Panc1 (cell line): ENCODE measurements around the gene KCNN2. TPM values are rescaled to one million over a fixed set of nuclear protein-coding genes. Genes with fewer than 3 reads are reported as not detected.

Experiments
- ATAC-seq: fragments of 200-7000 bp; cut with Tn5 transposase; 2 replicates; pipeline ENCODE4 v1.9.1; 2020; ENCODE audit warnings: mild to moderate bottlenecking, moderate library complexity
- Bru-seq: library from RNA; stranded (reverse); fragments of 400-500 nt; gene quantifications from one replicate; lab custom pipeline; 2021; lab: Mats Ljungman, UMichigan
- BruChase-seq, 2 experiments: library from RNA; stranded (reverse); fragments of 400-500 nt; gene quantifications; one replicate each; lab custom pipeline; 2021; lab: Mats Ljungman, UMichigan
- BruUV-seq: library from RNA; stranded (reverse); fragments of 400-500 nt; replicated peaks from 2 replicates; lab custom pipeline; 2021; lab: Mats Ljungman, UMichigan
- CTCF ChIA-PET: fragments of 300-600 bp; sonication (Branson Sonifier 250); formaldehyde crosslinking; loops from one replicate; lab custom pipeline; 2022; ENCODE audit warnings: antibody characterized with exemption; lab: Charles Lee
- POLR2A ChIA-PET: fragments of 300-600 bp; sonication (Branson Sonifier 250); formaldehyde crosslinking; loops from one replicate; lab custom pipeline; 2022; ENCODE audit warnings: antibody characterized with exemption; lab: Charles Lee
- DNase-seq: peaks from one replicate; pipeline ENCODE4 v3.0.0-alpha.2; 2010; ENCODE audit warnings: low read depth, low spot score
- H3K27ac ChIP-seq: 2 replicates; pipeline ENCODE4 v1.5.1; 2011; ENCODE audit warnings: mild to moderate bottlenecking, low read length, inconsistent platforms
- H3K27me3 ChIP-seq: fragments of 200-500 bp; sonication (Bioruptor generic); 2 replicates; pipeline ENCODE4 v1.6.0; 2014; ENCODE audit warnings: low read length, inconsistent platforms; ENCODE audit not compliant: control insufficient read depth, insufficient read depth
- H3K36me3 ChIP-seq: fragments of 200-500 bp; sonication (Bioruptor generic); 2 replicates; pipeline ENCODE4 v1.5.1; 2014; ENCODE audit warnings: inconsistent platforms, mild to moderate bottlenecking, low read length, moderate library complexity; ENCODE audit not compliant: control insufficient read depth, insufficient read depth
- H3K4me1 ChIP-seq: 2 replicates; pipeline ENCODE4 v1.5.1; 2011; ENCODE audit warnings: inconsistent platforms, mild to moderate bottlenecking, low read length, moderate library complexity; ENCODE audit not compliant: control insufficient read depth, insufficient read depth
- H3K4me3 ChIP-seq, 2 experiments: 2 replicates each; pipeline ENCODE4 v1.5.1; 2011 to 2012; ENCODE audit warnings: low read depth in 2 of 2, low read length in 2 of 2, mild to moderate bottlenecking in 2 of 2, inconsistent platforms in 1 of 2, moderate library complexity in 1 of 2
- H3K9me3 ChIP-seq: fragments of 200-500 bp; sonication (Bioruptor generic); 2 replicates; pipeline ENCODE4 v1.5.1; 2014; ENCODE audit warnings: low read depth, mild to moderate bottlenecking, inconsistent platforms, low read length, moderate library complexity; ENCODE audit not compliant: control insufficient read depth, insufficient read depth
- CTCF ChIP-seq: fragments of 450-650 bp; IDR thresholded peaks from 2 replicates; pipeline ENCODE4 v1.5.1; 2017; ENCODE audit warnings: mild to moderate bottlenecking
- POLR2AphosphoS5 ChIP-seq: IDR thresholded peaks from 2 replicates; pipeline ENCODE4 v1.6.1; 2012; ENCODE audit warnings: mild to moderate bottlenecking, low read depth, low read length, moderate library complexity
- REST ChIP-seq, 2 experiments: IDR thresholded peaks; 2 replicates each; pipeline ENCODE4 v1.6.1; 2011 to 2012; ENCODE audit warnings: low read depth in 2 of 2, control low read depth in 1 of 2, low read length in 1 of 2, mild to moderate bottlenecking in 1 of 2, moderate library complexity in 1 of 2; ENCODE audit not compliant: insufficient read depth in 1 of 2
- SIN3A ChIP-seq: IDR thresholded peaks from 2 replicates; pipeline ENCODE4 v1.6.1; 2012; ENCODE audit warnings: low read depth, mild to moderate bottlenecking, low read length, moderate library complexity, borderline replicate concordance; ENCODE audit not compliant: insufficient read depth
- TCF7L2 ChIP-seq: IDR thresholded peaks from 2 replicates; pipeline ENCODE4 v1.6.1; 2011; ENCODE audit warnings: mild to moderate bottlenecking, low read depth, low read length, inconsistent platforms
- in situ Hi-C: cut with HindIII; loops from 2 replicates; pipeline ENCODE4 v1.10.0; 2016; ENCODE audit warnings: low sequenced_read_pairs, low pct_unique_long_range_greater_than_20kb
- intact Hi-C: fragments of 100-400 bp; cut with micrococcal nuclease; formaldehyde crosslinking; loops from one replicate; pipeline ENCODE4 v1.10.0; 2022; ENCODE audit not compliant: unreplicated experiment
- long read RNA-seq: library from polyadenylated mRNA; unstranded; transcript quantifications from one replicate; pipeline ENCODE4 v2.0.0, GENCODE V29; 2021; ENCODE audit not compliant: unreplicated experiment
- polyA plus RNA-seq: library from polyadenylated mRNA; unstranded; fragments of >200 nt; gene quantifications from one replicate; pipeline ENCODE4 v1.2.1, GENCODE V29; 2012; ENCODE audit warnings: missing spikeins; ENCODE audit not compliant: insufficient read length
- total RNA-seq: library from RNA; stranded (reverse); gene quantifications from one replicate; pipeline ENCODE4 v1.2.1, GENCODE V29; 2021; ENCODE audit not compliant: unreplicated experiment

Gene KCNN2
- total RNA-seq (not detected), Bru-seq, nascent RNA (percentile 3 among the genes with signal in this experiment), BruChase-seq, experiment 1, labeled RNA remaining after a 2-hour chase (percentile 3 among the genes with signal in this experiment), BruChase-seq, experiment 2, labeled RNA remaining after a 6-hour chase (percentile 3 among the genes with signal in this experiment)
- polyA plus RNA-seq: not detected
- long read RNA-seq: 0 reads

DNA sequence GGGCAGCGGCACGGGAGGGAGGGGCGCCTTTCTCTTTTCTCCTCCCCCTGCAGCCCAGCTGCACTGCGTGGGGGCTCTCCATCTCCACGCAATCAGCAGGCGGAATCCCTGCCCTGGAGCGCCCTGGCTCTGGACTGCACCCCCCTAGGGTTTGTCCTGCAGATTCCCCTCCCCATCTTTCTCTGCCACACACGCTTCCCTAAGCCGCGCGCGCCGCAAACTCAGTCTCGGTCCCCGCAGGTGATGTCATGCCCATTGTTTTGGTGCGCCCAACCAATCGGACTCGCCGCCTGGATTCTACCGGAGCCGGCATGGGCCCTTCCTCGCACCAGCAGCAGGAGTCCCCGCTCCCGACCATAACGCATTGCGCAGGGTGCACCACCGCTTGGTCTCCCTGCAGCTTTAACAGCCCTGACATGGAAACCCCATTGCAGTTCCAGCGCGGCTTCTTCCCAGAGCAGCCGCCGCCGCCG is at the start of gene KCNN2:
TSS of gene KCNN2 (plus strand) at position 347 of the 473 bp plus-strand sequence. CDS start at position 417, 70 bp downstream.
- no peaks in the 10 kb centered on the region for H3K36me3 ChIP-seq
- peaks cover 15% of the 10 kb centered on the region for H3K27me3 ChIP-seq
- peak within 1 kb of the TSS; percentile 37 to 46 for H3K4me3 ChIP-seq
- H3K4me1 ChIP-seq: no peaks in the 10 kb centered on the region
- in situ Hi-C loops: no loop called here
- DNase-seq (no peak), ATAC-seq (peak; percentile 84)
- CTCF ChIA-PET: no interaction called here
- no peak within 1 kb of the TSS for H3K27ac ChIP-seq
- POLR2A ChIA-PET: no interaction called here
- TF ChIP-seq REST (IDR thresholded peaks at IDR 0.05; ENCODE audit: insufficient read depth in 1 of 2, low read depth in 2 of 2, low read length in 1 of 2) (no peak), POLR2AphosphoS5 (no peak), TCF7L2 (no peak), CTCF (no peak), SIN3A (no peak)
- intact Hi-C loops: no loop called here
- no TSS peak for BruUV-seq
- no peaks in the 10 kb centered on the region for H3K9me3 ChIP-seq

DNA sequence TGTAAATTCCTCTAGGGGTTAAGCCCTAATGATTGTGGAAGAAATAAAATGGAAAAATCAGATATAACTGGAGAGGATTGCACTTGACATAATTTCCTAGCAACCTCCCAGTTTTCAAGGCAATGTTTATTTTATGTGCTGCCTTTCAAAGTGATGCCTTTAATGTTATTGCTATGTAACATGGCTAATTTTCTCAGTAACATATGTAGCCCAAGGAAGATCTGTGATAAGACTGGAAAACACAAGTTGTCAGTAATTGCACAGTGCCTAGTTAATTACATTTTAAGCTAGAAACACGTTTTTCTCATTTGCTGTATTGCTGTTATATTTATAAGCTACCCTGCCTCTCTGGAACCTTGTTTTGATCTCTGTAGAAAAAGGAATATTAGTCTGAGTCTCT is 49.2 kb upstream of the KCNN2 start:
- Histone ChIP-seq H3K4me3 (no peak overlapping the region), H3K4me1 (no peaks in the 10 kb centered on the region), H3K27me3 (no peaks in the 10 kb centered on the region), H3K27ac (no peak overlapping the region), H3K36me3 (no peaks in the 10 kb centered on the region), H3K9me3 (no peaks in the 10 kb centered on the region)
- no TSS peak for BruUV-seq
- no peak for ATAC-seq
- ChIA-PET CTCF (no interaction called here), POLR2A (no interaction called here)
- intact Hi-C loops: no loop called here
- no peak for DNase-seq
- in situ Hi-C loops: no loop called here
- TF ChIP-seq TCF7L2 (no peak), REST (IDR thresholded peaks at IDR 0.05; ENCODE audit: insufficient read depth in 1 of 2, low read depth in 2 of 2, low read length in 1 of 2) (no peak), POLR2AphosphoS5 (no peak), CTCF (no peak)
